Thyroid gland (tissue), 4 donors: ENCODE results near the gene CACFD1. TPM values are rescaled to one million over a fixed set of nuclear protein-coding genes. Genes with fewer than 3 reads are reported as not detected.

Source experiments
- DNase-seq, 2 donors: peaks; one replicate each; pipeline ENCODE4 v3.0.0-alpha.2; 2019
- H3K27ac ChIP-seq, 3 donors: fragments of 200-600 bp; sonication (generic); 1 replicate in 2 of 3; 2 replicates in 1 of 3; pipeline ENCODE4 v1.5.1; 2016 to 2019; ENCODE audit warnings: mild to moderate bottlenecking in 1 of 3, moderate library complexity in 1 of 3
- H3K27me3 ChIP-seq: fragments of 200-600 bp; sonication (generic); one replicate; pipeline ENCODE4 v1.5.1; 2019
- H3K36me3 ChIP-seq, 2 donors: fragments of 200-600 bp; sonication (generic); one replicate each; pipeline ENCODE4 v1.5.1; 2016 to 2019
- H3K4me1 ChIP-seq, 2 donors: fragments of 200-600 bp; sonication (generic); one replicate each; pipeline ENCODE4 v1.5.1; 2017 to 2019
- H3K4me3 ChIP-seq, 3 donors: fragments of 200-600 bp; sonication (generic); replicated peaks in 1 of 3; 1 replicate in 2 of 3; 2 replicates in 1 of 3; pipeline ENCODE4 v1.5.1; 2016; ENCODE audit warnings: mild to moderate bottlenecking in 1 of 3
- H3K9me3 ChIP-seq: fragments of 200-600 bp; sonication (generic); one replicate; pipeline ENCODE4 v1.5.1; 2017
- POLR2A ChIP-seq, 2 donors: fragments of 450-650 bp; IDR thresholded peaks; one replicate each; pipeline ENCODE4 v1.6.1; 2017; ENCODE audit warnings: antibody characterized with exemption in 2 of 2, mild to moderate bottlenecking in 2 of 2, moderate library complexity in 1 of 2
- WGBS, 2 donors: methylation state at CpG; one replicate each; pipeline ENCODE4 v1.1.5; 2017; 5-methylcytosine and 5-hydroxymethylcytosine counted together
- intact Hi-C: fragments of 100-400 bp; cut with DNase I; formaldehyde crosslinking; loops from one replicate; pipeline ENCODE4 v1.15.1; 2023
- total RNA-seq, 4 donors: library from RNA; depleted of rRNA; stranded (reverse); fragments of >200 nt; gene quantifications; one replicate each; pipeline ENCODE4 v1.2.3, GENCODE V29; 2016
- TF ChIP-seq, protein P1 (sequence below), 6 experiments: fragments of 200-600 bp in 3 of 6; fragments of 450-650 bp in 3 of 6; sonication (generic) in 3 of 6; IDR thresholded peaks; one replicate each; pipeline ENCODE4 v1.5.1; 2016 to 2019; ENCODE audit warnings: antibody characterized with exemption in 6 of 6, mild to moderate bottlenecking in 2 of 6, inconsistent platforms in 1 of 6, moderate library complexity in 1 of 6

The CACFD1 gene
- total RNA-seq, 4 donors from 2014 or later = 21.4 to 36.7 (median 33.5) TPM

DNA sequence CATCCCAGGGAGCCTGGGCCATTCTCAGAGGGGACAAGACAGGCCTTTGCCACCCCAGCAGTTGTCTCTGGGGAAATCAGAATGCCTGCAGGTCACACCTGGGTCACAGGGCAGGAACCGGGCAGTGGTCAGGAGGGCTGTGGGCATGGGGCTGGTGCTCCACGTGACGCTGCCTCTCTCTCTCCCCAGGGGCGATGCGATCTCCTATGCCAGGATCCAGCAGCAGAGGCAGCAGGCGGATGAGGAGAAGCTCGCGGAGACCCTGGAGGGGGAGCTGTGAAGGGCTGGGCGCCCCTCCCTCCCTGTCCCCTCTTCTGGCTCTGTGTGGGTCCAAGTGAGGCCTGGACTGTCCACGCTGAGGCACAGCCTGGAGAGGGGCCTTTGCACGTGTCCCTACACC, 8.6 kb downstream of the CACFD1 start:
- no peak overlapping the region for H3K27ac ChIP-seq
- DNase-seq = no peak
- H3K27me3 ChIP-seq = no peaks in the 10 kb centered on the region
- TF ChIP-seq, protein P1, sequence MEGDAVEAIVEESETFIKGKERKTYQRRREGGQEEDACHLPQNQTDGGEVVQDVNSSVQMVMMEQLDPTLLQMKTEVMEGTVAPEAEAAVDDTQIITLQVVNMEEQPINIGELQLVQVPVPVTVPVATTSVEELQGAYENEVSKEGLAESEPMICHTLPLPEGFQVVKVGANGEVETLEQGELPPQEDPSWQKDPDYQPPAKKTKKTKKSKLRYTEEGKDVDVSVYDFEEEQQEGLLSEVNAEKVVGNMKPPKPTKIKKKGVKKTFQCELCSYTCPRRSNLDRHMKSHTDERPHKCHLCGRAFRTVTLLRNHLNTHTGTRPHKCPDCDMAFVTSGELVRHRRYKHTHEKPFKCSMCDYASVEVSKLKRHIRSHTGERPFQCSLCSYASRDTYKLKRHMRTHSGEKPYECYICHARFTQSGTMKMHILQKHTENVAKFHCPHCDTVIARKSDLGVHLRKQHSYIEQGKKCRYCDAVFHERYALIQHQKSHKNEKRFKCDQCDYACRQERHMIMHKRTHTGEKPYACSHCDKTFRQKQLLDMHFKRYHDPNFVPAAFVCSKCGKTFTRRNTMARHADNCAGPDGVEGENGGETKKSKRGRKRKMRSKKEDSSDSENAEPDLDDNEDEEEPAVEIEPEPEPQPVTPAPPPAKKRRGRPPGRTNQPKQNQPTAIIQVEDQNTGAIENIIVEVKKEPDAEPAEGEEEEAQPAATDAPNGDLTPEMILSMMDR (IDR thresholded peaks at IDR 0.05) = no peak
- TF ChIP-seq POLR2A (IDR thresholded peaks at IDR 0.05) = no peak
- H3K4me3 ChIP-seq = no peak overlapping the region
- peaks cover 5 to 6% of the 10 kb centered on the region in 2 donors for H3K36me3 ChIP-seq
- no peaks in the 10 kb centered on the region for H3K4me1 ChIP-seq
- intact Hi-C loops = no loop called here
- no peaks in the 10 kb centered on the region for H3K9me3 ChIP-seq
- 100% methylated on average over 1 to 4 of the region's 11 CpGs for WGBS, 2 donors

DNA sequence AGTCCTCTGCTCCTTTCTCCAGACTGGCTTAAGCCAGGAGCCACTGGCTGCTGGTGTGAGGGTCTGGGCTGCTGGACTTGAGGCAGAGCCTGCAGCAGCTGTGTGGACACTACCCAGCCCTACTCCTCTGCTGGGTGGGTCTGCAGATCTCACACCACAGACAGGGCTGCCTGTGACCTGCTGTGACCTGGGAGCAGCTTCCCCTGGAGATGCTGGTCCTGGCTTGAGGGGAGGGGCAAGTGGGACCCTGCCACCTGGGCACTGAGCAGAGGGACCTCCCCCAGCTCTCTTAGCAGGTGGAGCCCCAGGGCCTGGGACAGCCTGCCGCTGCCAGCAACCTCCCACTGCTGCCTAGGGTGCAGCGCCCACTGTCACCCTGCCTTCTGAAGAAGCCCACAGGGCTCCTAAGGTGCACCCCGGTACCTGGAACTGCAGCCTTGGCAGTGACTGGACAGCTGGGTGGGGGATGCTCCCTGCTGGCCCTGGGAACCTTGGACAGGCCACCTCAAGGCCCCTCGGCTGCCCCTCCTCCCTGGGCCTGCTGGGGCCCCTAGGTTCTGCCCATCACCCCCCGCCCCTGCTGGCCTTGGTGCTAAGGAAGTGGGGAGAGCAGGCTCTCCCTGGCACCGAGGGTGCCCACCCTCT, 9.1 kb downstream of the CACFD1 start:
- Histone ChIP-seq H3K9me3 (no peaks in the 10 kb centered on the region), H3K36me3 (peaks cover 5 to 6% of the 10 kb centered on the region in 2 donors), H3K4me1 (no peaks in the 10 kb centered on the region), H3K27ac (no peak overlapping the region), H3K27me3 (no peaks in the 10 kb centered on the region), H3K4me3 (no peak overlapping the region)
- TF ChIP-seq, protein P1 (IDR thresholded peaks at IDR 0.05) = no peak
- TF ChIP-seq POLR2A (IDR thresholded peaks at IDR 0.05) = no peak
- WGBS, 2 donors = 84% methylated on average over 5 of the region's 6 CpGs; no CpG with 5 or more reads in 1 of the 2 donors
- intact Hi-C loops = no loop called here
- DNase-seq = no peak

DNA sequence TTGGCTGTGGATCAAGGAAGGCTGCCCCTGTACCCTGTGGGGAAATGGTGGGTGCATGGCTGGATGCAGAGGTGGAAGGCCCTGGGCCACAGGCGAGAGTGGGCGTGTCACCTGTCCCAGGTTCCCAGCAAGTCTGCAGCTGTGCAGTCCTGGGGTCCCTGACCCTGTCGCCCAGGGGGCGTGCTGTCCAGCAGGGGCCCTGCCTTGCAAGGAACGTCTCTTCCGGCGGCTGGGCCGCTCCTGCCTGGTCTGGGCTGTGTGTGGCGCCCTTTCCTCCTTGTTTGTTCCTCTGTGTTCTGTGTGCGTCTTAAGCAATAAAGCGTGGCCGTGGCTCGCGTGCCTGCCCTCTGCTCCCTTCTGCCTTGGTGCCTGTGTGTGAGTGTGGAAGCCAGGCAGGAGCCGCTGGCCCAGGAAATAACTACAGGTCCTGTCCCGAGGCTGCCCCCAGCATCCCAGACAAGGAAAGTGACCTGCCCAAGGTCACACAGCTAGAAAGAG, 10.7 kb downstream of the CACFD1 start:
- H3K4me3 ChIP-seq = no peak overlapping the region
- no peak for DNase-seq
- H3K9me3 ChIP-seq = no peaks in the 10 kb centered on the region
- intact Hi-C loops = no loop called here
- no peak overlapping the region for H3K27ac ChIP-seq
- TF ChIP-seq, protein P1 (IDR thresholded peaks at IDR 0.05) = no peak
- TF ChIP-seq POLR2A (IDR thresholded peaks at IDR 0.05) = no peak
- no peaks in the 10 kb centered on the region for H3K4me1 ChIP-seq
- no peaks in the 10 kb centered on the region for H3K27me3 ChIP-seq
- WGBS, 2 donors = 88 to 92% methylated on average over 7 to 9 of the region's 16 CpGs
- peaks cover 5 to 6% of the 10 kb centered on the region in 2 donors for H3K36me3 ChIP-seq

DNA sequence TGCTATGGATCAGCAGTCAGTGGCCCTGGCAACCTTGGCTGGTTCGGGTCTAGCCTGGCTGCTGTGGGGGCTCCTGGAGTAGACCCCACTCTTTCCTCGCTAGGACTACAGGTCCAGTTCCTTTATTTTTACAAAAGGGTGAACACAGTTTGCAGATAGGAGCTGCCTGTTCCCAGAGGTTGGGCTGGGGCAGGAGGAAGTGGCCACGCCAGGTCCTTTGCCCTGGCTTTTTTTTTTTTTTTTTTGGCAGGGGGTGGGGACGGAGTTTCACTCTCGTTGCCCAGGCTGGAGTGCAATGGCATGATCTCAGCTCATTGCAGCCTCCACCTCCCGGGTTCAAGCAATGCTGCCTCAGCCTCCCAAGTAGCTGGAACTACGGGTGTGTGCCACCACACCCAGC, 11.2 kb downstream of the CACFD1 start:
- WGBS, 2 donors = 84 to 89% methylated on average over 6 to 7 of the region's 7 CpGs
- Histone ChIP-seq H3K27ac (no peak overlapping the region), H3K36me3 (peaks cover 5 to 6% of the 10 kb centered on the region in 2 donors), H3K27me3 (no peaks in the 10 kb centered on the region), H3K4me3 (no peak overlapping the region), H3K4me1 (no peaks in the 10 kb centered on the region), H3K9me3 (no peaks in the 10 kb centered on the region)
- DNase-seq = no peak
- TF ChIP-seq POLR2A (IDR thresholded peaks at IDR 0.05) = no peak
- TF ChIP-seq, protein P1 (IDR thresholded peaks at IDR 0.05) = no peak
- intact Hi-C loops = no loop called here

DNA sequence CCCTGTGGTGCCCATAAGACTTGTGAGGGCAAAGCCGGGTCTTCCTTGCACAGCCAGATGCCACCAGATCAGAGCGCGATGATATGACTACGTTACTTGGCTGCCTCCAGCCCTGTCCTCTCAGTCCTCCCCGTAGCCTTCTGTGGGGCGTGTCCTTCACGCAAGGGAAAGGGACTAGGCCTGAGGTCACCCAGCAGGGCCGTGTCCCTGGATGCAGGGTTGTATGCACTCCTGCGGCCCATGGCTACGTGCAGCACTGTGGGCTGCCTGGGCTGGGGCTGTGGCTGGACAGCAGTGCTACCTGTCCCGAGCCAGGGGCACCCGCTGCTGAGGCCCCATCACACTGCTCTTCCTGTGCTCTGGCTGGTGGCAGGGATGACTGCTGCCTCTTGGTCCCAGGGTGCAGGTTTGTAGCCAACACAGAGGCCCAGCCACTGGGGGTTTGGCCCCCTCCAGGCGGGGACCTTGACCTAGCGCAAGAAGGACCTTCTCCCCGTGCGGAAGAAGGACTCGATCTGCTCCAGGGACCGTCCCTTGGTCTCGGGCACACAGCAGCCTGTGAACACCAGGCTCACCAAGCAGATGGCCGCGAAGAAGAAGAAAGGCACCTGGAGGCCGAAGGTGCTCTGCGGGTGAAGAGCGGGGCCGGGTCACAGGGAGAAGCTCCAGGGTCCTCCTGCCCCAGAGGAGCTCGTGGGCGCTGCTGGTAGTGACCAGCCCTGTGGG, 11.9 kb downstream of the CACFD1 start:
- Histone ChIP-seq H3K9me3 (no peaks in the 10 kb centered on the region), H3K27me3 (no peaks in the 10 kb centered on the region), H3K4me3 (no peak overlapping the region), H3K27ac (no peak overlapping the region), H3K4me1 (no peaks in the 10 kb centered on the region), H3K36me3 (peaks cover 5 to 6% of the 10 kb centered on the region in 2 donors)
- intact Hi-C loops = no loop called here
- TF ChIP-seq POLR2A (IDR thresholded peaks at IDR 0.05) = no peak
- TF ChIP-seq, protein P1 (IDR thresholded peaks at IDR 0.05) = no peak
- WGBS, 2 donors = 78 to 91% methylated on average over 17 to 19 of the region's 27 CpGs
- no peak for DNase-seq
